GM12873 (cell line): Measurements from ENCODE around the gene ZBED2.

Source experiments
- TF ChIP-seq, protein P1 (sequence below): IDR thresholded peaks from 2 replicates; pipeline ENCODE4 v1.5.1; 2012; ENCODE audit warnings: low read depth, mild to moderate bottlenecking, moderate library complexity, low read length, control low read depth; ENCODE audit not compliant: insufficient read depth; ENCODE audit errors: missing control alignments

ZBED2 gene

DNA sequence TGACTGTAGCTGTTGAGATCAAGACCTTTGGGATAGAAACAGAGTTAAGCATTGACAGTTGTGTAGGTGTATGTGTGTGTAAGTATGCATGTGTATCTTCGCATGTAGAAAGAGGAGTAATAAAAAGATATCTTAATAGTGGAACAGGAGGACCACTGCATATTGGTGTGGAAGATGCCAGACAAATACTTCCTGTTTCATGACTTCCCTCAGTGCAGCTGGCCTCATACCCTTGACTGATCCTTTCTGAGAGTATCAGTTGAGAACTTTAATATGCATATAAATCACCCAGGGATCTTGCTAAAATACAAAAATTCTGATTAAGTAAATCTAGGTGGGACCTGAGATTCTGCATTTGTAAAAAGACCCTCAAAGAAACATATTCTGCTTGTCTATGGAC lies 8.5 kb upstream of the ZBED2 start:
- TF ChIP-seq, protein P1, sequence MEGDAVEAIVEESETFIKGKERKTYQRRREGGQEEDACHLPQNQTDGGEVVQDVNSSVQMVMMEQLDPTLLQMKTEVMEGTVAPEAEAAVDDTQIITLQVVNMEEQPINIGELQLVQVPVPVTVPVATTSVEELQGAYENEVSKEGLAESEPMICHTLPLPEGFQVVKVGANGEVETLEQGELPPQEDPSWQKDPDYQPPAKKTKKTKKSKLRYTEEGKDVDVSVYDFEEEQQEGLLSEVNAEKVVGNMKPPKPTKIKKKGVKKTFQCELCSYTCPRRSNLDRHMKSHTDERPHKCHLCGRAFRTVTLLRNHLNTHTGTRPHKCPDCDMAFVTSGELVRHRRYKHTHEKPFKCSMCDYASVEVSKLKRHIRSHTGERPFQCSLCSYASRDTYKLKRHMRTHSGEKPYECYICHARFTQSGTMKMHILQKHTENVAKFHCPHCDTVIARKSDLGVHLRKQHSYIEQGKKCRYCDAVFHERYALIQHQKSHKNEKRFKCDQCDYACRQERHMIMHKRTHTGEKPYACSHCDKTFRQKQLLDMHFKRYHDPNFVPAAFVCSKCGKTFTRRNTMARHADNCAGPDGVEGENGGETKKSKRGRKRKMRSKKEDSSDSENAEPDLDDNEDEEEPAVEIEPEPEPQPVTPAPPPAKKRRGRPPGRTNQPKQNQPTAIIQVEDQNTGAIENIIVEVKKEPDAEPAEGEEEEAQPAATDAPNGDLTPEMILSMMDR, result no peak

- TF ChIP-seq, protein P1, result no peak
Measured at GRCh38 chr3:111601810-111602209, 6.7 kb upstream of the ZBED2 start.

- TF ChIP-seq, protein P1, result no peak
Measured at GRCh38 chr3:111598552-111598951, 3.4 kb upstream of the ZBED2 start.

DNA sequence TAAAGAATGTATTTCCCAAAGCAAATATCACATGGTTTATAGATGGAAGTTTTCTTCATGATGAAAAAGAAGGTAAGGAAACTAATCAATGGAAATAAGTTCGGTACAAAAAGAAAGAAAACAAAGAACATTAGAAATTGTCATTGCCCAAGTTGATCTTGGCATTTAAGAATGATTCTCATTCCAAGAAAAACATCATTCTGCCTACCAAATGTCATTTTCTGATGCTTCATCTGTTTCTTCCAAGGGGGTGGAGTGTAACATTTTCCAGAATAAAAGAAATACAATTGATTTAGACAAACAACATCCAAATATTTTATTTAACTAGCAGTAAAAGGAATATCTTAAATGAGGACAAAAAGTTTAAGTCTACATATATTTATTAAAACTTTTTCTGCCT lies 3.0 kb upstream of the ZBED2 start:
- TF ChIP-seq, protein P1, result no peak

DNA sequence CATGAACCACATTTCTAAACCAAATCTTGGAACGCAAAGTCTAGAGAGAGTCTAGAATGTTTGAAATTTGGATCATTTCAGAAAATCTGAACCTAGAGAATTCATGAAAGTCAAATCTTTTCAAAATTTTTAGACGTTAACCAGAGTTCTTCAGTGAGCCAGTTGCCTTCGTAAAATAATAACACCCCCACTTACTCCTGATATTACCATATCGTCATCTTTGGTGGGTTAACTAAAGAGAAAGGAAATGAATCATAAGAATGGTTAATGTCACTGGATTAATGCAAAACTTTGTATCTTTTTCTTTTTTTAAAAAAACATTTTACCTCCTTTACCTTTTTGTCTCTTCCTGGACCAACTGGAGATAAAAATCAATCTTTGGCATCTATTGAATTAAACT lies 1.2 kb upstream of the ZBED2 start:
- TF ChIP-seq, protein P1, result no peak

DNA sequence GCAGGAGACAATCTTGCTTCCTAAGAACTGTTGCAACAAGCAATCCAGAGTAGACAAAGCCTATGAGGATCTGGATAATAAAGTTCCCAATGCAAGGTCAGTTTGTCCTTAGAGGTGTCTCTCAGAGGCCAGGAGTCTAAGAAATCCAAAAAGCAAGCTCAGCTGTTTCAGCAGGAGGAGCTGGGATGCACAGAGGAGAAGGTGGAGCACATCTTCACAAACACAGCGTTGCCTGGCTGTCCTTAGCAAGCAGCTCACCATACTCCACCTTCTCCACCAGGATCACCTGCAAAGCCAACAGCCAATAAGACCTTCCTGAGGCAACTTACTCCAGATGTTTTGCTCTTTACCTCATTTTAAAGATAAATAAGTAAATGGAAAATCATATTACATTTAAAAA lies 365 bp downstream of the ZBED2 start:
- TF ChIP-seq, protein P1, result no peak

DNA sequence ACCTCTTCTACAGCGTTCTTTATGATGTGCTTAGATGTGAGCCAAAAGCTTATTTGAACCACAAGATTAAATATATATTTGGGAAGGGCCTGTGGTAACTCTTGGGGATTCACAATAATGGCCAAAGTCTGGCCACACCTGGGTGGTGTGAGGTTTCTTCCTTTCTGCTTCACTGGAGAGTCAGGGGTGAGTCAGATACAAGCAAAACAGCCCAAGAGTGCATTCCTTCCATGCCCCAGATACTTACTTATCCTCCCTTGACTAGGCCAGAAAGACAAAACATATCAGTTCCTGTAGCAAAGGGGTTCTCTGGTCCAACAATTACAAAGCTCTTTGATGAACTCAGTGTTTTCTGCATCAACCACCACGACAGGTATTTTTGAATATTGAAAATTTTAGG lies 941 bp downstream of the ZBED2 start:
- TF ChIP-seq, protein P1, result no peak

DNA sequence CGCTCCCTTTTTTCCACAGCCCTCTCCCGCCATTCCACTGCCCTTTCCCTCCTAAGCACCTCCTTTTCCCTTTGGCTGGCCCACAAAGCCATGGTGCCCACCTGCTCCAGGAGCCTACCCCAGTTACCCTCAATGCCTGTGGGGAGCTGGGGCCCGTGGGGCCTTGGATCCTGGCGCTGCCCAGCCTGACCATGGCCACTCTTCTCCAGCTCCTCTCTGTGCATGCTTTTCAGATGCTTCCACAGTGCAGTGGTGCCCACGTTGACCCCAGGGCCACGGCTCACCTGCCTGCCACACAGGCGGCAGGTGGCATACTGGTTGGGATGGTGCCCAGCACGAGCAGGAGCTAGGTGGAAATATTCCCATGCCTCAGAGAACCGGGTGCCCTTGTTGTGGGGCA lies 1.5 kb downstream of the ZBED2 start:
- TF ChIP-seq, protein P1, result no peak
